HepG2 (cell line): ENCODE measurements around the gene AK3. TPM values are rescaled to one million over a fixed set of nuclear protein-coding genes. Genes with fewer than 3 reads are reported as not detected.

Experiments
- ATAC-seq: fragments of 200-7000 bp; cut with Tn5 transposase; 3 replicates; pipeline ENCODE4 v1.9.1; 2020; ENCODE audit warnings: mild to moderate bottlenecking, moderate library complexity
- BruUV-seq: library from RNA; stranded (reverse); fragments of 400-500 nt; replicated peaks from 2 replicates; lab custom pipeline; 2021; lab: Mats Ljungman, UMichigan
- CTCF ChIA-PET: fragments of 300-600 bp; formaldehyde crosslinking; extraction: SDS; loops from one replicate; lab custom pipeline; 2021; ENCODE audit warnings: low total read pairs, inconsistent platforms, low intra/inter-chr PET ratio; lab: Yijun Ruan, JAX
- POLR2A ChIA-PET: fragments of 350-600 bp; sonication (Branson Sonifier 250); formaldehyde crosslinking; loops from one replicate; lab custom pipeline; 2020; ENCODE audit warnings: antibody characterized with exemption, inconsistent platforms; lab: Yijun Ruan, JAX
- DNase-seq: peaks from one replicate; pipeline ENCODE4 v3.0.0-alpha.2; 2015; ENCODE audit warnings: low spot score
- FAIRE-seq: peaks from 3 replicates; lab custom pipeline; 2011; peaks lifted over from hg19 to GRCh38; lab: Jason Lieb, UNC
- H2AFZ ChIP-seq: one replicate; pipeline ENCODE4 v1.6.1; 2011; ENCODE audit warnings: low read length, inconsistent platforms
- H3K27ac ChIP-seq: fragments of 300-600 bp; 3 replicates; pipeline ENCODE4 v1.8.0; 2011; ENCODE audit warnings: mixed run types, mild to moderate bottlenecking, mixed read lengths, low read length, inconsistent platforms; ENCODE audit not compliant: insufficient read depth; ENCODE audit errors: extremely low read length
- H3K27me3 ChIP-seq, 2 experiments: fragments of 200-600 bp in 1 of 2; 2 replicates in 1 of 2; 3 replicates in 1 of 2; pipeline versions ENCODE4 v1.6.0 to v1.8.0; 2011; ENCODE audit warnings: low read length in 2 of 2, mild to moderate bottlenecking in 2 of 2, moderate library complexity in 2 of 2, inconsistent platforms in 1 of 2; ENCODE audit not compliant: insufficient read depth in 2 of 2, control insufficient read depth in 1 of 2
- H3K36me3 ChIP-seq, 2 experiments: fragments of 200-600 bp in 1 of 2; replicated peaks in 1 of 2; 2 replicates in 1 of 2; 3 replicates in 1 of 2; pipeline versions ENCODE4 v1.5.1 to v1.8.0; 2011; ENCODE audit warnings: low read length in 2 of 2, inconsistent platforms in 1 of 2; ENCODE audit not compliant: insufficient read depth in 2 of 2, control insufficient read depth in 1 of 2
- H3K4me1 ChIP-seq: 2 replicates; pipeline ENCODE4 v1.5.1; 2012; ENCODE audit warnings: low read length, inconsistent platforms; ENCODE audit not compliant: insufficient read depth
- H3K4me2 ChIP-seq: 2 replicates; pipeline ENCODE4 v1.6.0; 2011; ENCODE audit warnings: low read depth, low read length, inconsistent platforms
- H3K4me3 ChIP-seq, 3 experiments: fragments of 200-600 bp in 1 of 3; sonication (generic), shearing (Covaris generic) in 1 of 3; replicated peaks in 1 of 3; 2 replicates each; pipeline ENCODE4 v1.5.1; 2011 to 2016; ENCODE audit warnings: low read length in 3 of 3, inconsistent platforms in 2 of 3, low read depth in 2 of 3, mild to moderate bottlenecking in 2 of 3, control low read depth in 1 of 3, mixed read lengths in 1 of 3; ENCODE audit not compliant: insufficient read depth in 1 of 3
- H3K79me2 ChIP-seq: one replicate; pipeline ENCODE4 v1.6.1; 2011; ENCODE audit warnings: low read length, inconsistent platforms; ENCODE audit not compliant: insufficient read depth
- H3K9ac ChIP-seq: 2 replicates; pipeline ENCODE4 v1.6.0; 2011; ENCODE audit warnings: mild to moderate bottlenecking, low read depth, low read length, inconsistent platforms; ENCODE audit not compliant: insufficient read depth
- H3K9me3 ChIP-seq: 2 replicates; pipeline ENCODE4 v1.5.1; 2012; ENCODE audit warnings: mild to moderate bottlenecking, low read length
- H4K20me1 ChIP-seq: 2 replicates; pipeline ENCODE4 v1.6.0; 2011; ENCODE audit warnings: inconsistent platforms, mild to moderate bottlenecking, low read length, moderate library complexity; ENCODE audit not compliant: insufficient read depth
- RBM22 ChIP-seq: fragments of 200-400 bp; formaldehyde crosslinking; optimal IDR thresholded peaks from 2 replicates; pipeline ENCODE3; 2017; ENCODE audit warnings: mild to moderate bottlenecking, low read length, moderate library complexity
- SALL1 ChIP-seq: sonication (generic); formaldehyde crosslinking; IDR thresholded peaks from 2 replicates; pipeline ENCODE4 v1.8.0; 2022; ENCODE audit warnings: mild to moderate bottlenecking, missing genetic modification reagents
- ZNF768 ChIP-seq: sonication (generic); formaldehyde crosslinking; IDR thresholded peaks from 2 replicates; pipeline ENCODE4 v1.4.0; 2020; ENCODE audit warnings: missing genetic modification reagents
- WGBS: methylation state at CpG from one replicate; pipeline ENCODE4 v1.1.6; 2017; ENCODE audit warnings: low lambda C conversion rate; 5-methylcytosine and 5-hydroxymethylcytosine counted together
- in situ Hi-C: cut with HindIII; loops from 2 replicates; pipeline ENCODE4 v1.10.0; 2017; ENCODE audit warnings: low pct_unique_long_range_greater_than_20kb; ENCODE audit not compliant: extremely low pct_ligation_motif_present
- intact Hi-C: fragments of 100-400 bp; cut with micrococcal nuclease; formaldehyde crosslinking; loops from one replicate; pipeline ENCODE4 v1.10.0; 2022; ENCODE audit not compliant: unreplicated experiment
- polyA plus RNA-seq, 8 experiments: library from polyadenylated mRNA; depleted of rRNA in 3 of 8; stranded (reverse) in 7 of 8; unstranded in 1 of 8; fragments of >200 nt; fragmentation: Illumina TruSeq in 4 of 8; extraction: Trizol in 4 of 8; gene quantifications; 2 replicates each; pipeline versions ENCODE4 v1.2.1 to v1.2.3, GENCODE V29; 2011 to 2016; ENCODE audit warnings: low read depth in 4 of 8, missing spikeins in 1 of 8, mixed read lengths in 1 of 8; ENCODE audit not compliant: insufficient read depth in 1 of 8
- total RNA-seq, 5 experiments: library from RNA; depleted of rRNA; stranded (reverse); fragments of >200 nt; fragmentation: Illumina TruSeq; extraction: Trizol; gene quantifications; 2 replicates each; pipeline ENCODE4 v1.2.3, GENCODE V29; 2016; ENCODE audit warnings: low read depth in 1 of 5
- TF ChIP-seq, protein P1 (sequence below): IDR thresholded peaks from 2 replicates; pipeline ENCODE4 v1.6.1; 2016; ENCODE audit warnings: missing genetic modification reagents, missing compliant biosample characterization
- TF ChIP-seq, protein P2 (sequence below): sonication (generic); formaldehyde crosslinking; IDR thresholded peaks from 2 replicates; pipeline ENCODE4 v1.4.0; 2020; ENCODE audit warnings: missing genetic modification reagents

The AK3 gene
- total and polyA plus RNA-seq, 2 of the 13 experiments (the other 11 are each of a cell fraction or from before 2014, with no cell fraction given) = 76.8 to 109 TPM

DNA sequence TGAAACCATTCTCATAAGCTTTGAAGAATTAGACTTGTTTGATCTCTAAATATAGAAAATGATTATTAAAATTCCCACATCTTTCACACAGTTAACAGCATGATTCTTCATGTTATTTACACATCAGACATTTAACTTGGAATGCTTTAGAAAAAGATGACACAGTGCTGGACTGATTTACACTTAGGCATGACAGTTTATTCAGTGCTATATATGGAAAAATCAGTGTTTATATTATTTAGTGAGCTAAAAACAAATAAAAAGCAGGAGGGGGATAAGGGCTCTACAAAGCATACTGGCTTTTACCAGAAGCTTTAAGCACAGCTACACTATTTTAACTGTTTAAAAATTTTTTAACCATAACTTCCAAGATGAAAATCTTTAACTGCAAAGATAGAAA, 31.6 kb downstream of the AK3 start (continued):
- TF ChIP-seq, protein P1, sequence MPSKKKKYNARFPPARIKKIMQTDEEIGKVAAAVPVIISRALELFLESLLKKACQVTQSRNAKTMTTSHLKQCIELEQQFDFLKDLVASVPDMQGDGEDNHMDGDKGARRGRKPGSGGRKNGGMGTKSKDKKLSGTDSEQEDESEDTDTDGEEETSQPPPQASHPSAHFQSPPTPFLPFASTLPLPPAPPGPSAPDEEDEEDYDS (CRISPR knock-in tag) = no peak
- TF ChIP-seq SALL1 (CRISPR knock-in tag) = no peak
- TF ChIP-seq ZNF768 = no peak
- TF ChIP-seq, all 625 proteins: peak for 0

DNA sequence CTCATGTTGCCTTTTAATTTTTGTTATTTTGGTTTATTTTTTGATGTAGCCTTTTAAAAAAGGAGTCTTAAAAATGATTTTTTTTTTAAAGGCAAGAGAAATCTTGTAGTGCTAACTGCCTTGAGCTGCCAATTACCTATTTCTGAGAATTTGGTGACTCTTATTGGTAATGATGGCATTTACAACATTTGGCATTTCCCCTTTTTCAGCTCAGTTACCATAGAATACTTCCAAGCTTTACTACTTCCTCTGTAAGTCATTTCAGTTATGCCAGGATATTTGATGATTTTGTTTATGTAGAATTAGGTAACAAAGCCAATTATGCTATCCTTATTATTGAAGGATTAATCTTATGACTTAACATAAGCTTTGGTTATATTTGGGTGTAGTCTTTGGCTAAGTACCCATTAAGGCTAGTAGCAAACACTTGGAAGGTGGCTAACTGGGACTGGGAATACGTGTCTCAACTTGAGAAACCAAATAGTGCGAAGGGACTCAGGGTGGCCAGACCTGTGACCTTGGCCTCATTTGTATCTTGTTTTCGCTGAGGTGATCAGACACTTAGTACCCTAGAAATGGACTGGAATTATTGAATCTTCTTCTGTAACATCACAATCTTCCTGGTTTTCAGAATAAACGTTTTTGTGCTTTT, 33.9 kb downstream of the AK3 start:
- in situ Hi-C loops (no loop called here), intact Hi-C loops (loop anchor here (5.0 kb wide), 1 partner anchor 35 kb away; the partner anchor contains the start of gene AK3)
- Histone ChIP-seq H3K4me2 (no peak overlapping the region), H3K9ac (no peak overlapping the region), H3K79me2 (no peaks in the 10 kb centered on the region), H3K27ac (no peak overlapping the region), H3K4me1 (no peaks in the 10 kb centered on the region), H3K27me3 (no peaks in the 10 kb centered on the region), H3K9me3 (no peaks in the 10 kb centered on the region), H3K36me3 (peaks cover 0 to 24% of the 10 kb centered on the region in 2 experiments), H3K4me3 (no peak overlapping the region), H2AFZ (no peak overlapping the region), H4K20me1 (0 out of 2 replicates have a peak, but pooled peaks cover 3% of the 10 kb centered on the region)
- ATAC-seq (no peak), DNase-seq (no peak), FAIRE-seq (peak; percentile 21)
- POLR2A ChIA-PET = interaction anchor here (0.6 kb wide), 1 partner anchor 33 kb away, joined by 3 read pairs; the partner anchor contains the start of gene AK3
- CTCF ChIA-PET = no interaction called here
- WGBS = 88% methylated on average over 4 of the region's 4 CpGs
- TF ChIP-seq, protein P2, sequence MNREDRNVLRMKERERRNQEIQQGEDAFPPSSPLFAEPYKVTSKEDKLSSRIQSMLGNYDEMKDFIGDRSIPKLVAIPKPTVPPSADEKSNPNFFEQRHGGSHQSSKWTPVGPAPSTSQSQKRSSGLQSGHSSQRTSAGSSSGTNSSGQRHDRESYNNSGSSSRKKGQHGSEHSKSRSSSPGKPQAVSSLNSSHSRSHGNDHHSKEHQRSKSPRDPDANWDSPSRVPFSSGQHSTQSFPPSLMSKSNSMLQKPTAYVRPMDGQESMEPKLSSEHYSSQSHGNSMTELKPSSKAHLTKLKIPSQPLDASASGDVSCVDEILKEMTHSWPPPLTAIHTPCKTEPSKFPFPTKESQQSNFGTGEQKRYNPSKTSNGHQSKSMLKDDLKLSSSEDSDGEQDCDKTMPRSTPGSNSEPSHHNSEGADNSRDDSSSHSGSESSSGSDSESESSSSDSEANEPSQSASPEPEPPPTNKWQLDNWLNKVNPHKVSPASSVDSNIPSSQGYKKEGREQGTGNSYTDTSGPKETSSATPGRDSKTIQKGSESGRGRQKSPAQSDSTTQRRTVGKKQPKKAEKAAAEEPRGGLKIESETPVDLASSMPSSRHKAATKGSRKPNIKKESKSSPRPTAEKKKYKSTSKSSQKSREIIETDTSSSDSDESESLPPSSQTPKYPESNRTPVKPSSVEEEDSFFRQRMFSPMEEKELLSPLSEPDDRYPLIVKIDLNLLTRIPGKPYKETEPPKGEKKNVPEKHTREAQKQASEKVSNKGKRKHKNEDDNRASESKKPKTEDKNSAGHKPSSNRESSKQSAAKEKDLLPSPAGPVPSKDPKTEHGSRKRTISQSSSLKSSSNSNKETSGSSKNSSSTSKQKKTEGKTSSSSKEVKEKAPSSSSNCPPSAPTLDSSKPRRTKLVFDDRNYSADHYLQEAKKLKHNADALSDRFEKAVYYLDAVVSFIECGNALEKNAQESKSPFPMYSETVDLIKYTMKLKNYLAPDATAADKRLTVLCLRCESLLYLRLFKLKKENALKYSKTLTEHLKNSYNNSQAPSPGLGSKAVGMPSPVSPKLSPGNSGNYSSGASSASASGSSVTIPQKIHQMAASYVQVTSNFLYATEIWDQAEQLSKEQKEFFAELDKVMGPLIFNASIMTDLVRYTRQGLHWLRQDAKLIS (CRISPR knock-in tag) = no peak
- peak; percentile 86 for TF ChIP-seq RBM22
- no TSS peak for BruUV-seq
